ENCODE data around the gene TAPT1. TPM values are rescaled to one million over a fixed set of nuclear protein-coding genes. Genes with fewer than 3 reads are reported as not detected.
"Not testable (repeated sequence)": the region's sequence is repeated elsewhere in the genome, so short reads cannot be mapped to it uniquely, and the experiment has no call there.

TAPT1 gene
- polyA plus RNA-seq, 1 of the 3 experiments (the other 2 are of a cell fraction): 6.2 TPM

DNA sequence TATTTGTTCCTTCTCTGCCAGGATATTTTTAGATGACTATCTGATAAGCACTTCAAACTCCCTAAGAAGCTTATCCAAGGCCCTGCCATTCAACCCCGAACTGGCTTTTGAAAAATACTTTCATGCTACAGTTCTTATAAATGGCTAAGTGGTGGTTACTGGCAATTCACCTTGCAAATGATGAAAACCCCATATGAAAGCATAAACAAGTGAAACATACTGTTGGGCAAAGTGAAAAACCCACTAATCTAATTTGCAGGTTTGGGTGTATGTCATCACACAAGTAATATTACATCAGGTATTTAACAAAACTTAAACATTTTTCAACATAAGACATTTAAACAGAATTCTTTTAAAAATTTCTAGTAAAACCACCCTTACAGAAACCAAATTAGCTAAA is 31.1 kb downstream of the TAPT1 start:
- no peak for TF ChIP-seq EZH2phosphoT487 (IDR thresholded peaks at IDR 0.05; ENCODE audit: borderline replicate concordance, low read depth)
- TF ChIP-seq YY1 (IDR thresholded peaks at IDR 0.05; ENCODE audit: low read depth): no peak
- TF ChIP-seq RCOR1 (IDR thresholded peaks at IDR 0.05; ENCODE audit: low read length): no peak
- TF ChIP-seq FOSL2 (IDR thresholded peaks at IDR 0.05; ENCODE audit: borderline replicate concordance, low read depth): no peak
- TF ChIP-seq, protein P1, sequence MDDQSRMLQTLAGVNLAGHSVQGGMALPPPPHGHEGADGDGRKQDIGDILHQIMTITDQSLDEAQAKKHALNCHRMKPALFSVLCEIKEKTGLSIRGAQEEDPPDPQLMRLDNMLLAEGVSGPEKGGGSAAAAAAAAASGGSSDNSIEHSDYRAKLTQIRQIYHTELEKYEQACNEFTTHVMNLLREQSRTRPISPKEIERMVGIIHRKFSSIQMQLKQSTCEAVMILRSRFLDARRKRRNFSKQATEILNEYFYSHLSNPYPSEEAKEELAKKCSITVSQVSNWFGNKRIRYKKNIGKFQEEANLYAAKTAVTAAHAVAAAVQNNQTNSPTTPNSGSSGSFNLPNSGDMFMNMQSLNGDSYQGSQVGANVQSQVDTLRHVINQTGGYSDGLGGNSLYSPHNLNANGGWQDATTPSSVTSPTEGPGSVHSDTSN (IDR thresholded peaks at IDR 0.05): no peak
- no peak for TF ChIP-seq EP300 (IDR thresholded peaks at IDR 0.05; ENCODE audit: borderline replicate concordance in 1 of 2, low read depth in 1 of 2, low read length in 1 of 2)
- no peak for TF ChIP-seq GATA2 (CRISPR knock-in tag; IDR thresholded peaks at IDR 0.05)
- TF ChIP-seq, protein P2, sequence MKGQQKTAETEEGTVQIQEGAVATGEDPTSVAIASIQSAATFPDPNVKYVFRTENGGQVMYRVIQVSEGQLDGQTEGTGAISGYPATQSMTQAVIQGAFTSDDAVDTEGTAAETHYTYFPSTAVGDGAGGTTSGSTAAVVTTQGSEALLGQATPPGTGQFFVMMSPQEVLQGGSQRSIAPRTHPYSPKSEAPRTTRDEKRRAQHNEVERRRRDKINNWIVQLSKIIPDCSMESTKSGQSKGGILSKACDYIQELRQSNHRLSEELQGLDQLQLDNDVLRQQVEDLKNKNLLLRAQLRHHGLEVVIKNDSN (IDR thresholded peaks at IDR 0.05; ENCODE audit: borderline replicate concordance, low read depth): no peak
- no peak for TF ChIP-seq NFIC (IDR thresholded peaks at IDR 0.05; ENCODE audit: borderline replicate concordance)
- TF ChIP-seq TAF1 (IDR thresholded peaks at IDR 0.05; ENCODE audit: borderline replicate concordance, low read depth, low read length): no peak
- no peak for TF ChIP-seq GABPA (IDR thresholded peaks at IDR 0.05; ENCODE audit: low read depth)
- no peak for TF ChIP-seq FOXJ3 (CRISPR knock-in tag; IDR thresholded peaks at IDR 0.05)
- TF ChIP-seq ELF1 (IDR thresholded peaks at IDR 0.05): no peak
- TF ChIP-seq SIN3A (IDR thresholded peaks at IDR 0.05; ENCODE audit: borderline replicate concordance, low read depth, low read length): no peak
- TF ChIP-seq, protein P3, sequence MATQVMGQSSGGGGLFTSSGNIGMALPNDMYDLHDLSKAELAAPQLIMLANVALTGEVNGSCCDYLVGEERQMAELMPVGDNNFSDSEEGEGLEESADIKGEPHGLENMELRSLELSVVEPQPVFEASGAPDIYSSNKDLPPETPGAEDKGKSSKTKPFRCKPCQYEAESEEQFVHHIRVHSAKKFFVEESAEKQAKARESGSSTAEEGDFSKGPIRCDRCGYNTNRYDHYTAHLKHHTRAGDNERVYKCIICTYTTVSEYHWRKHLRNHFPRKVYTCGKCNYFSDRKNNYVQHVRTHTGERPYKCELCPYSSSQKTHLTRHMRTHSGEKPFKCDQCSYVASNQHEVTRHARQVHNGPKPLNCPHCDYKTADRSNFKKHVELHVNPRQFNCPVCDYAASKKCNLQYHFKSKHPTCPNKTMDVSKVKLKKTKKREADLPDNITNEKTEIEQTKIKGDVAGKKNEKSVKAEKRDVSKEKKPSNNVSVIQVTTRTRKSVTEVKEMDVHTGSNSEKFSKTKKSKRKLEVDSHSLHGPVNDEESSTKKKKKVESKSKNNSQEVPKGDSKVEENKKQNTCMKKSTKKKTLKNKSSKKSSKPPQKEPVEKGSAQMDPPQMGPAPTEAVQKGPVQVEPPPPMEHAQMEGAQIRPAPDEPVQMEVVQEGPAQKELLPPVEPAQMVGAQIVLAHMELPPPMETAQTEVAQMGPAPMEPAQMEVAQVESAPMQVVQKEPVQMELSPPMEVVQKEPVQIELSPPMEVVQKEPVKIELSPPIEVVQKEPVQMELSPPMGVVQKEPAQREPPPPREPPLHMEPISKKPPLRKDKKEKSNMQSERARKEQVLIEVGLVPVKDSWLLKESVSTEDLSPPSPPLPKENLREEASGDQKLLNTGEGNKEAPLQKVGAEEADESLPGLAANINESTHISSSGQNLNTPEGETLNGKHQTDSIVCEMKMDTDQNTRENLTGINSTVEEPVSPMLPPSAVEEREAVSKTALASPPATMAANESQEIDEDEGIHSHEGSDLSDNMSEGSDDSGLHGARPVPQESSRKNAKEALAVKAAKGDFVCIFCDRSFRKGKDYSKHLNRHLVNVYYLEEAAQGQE (IDR thresholded peaks at IDR 0.05; ENCODE audit: low read depth, low read length): no peak
- CTCF ChIA-PET: interaction anchor here (1.8 to 1.9 kb wide), 2 partner anchors 194 to 389 kb away, joined by 4 to 6 read pairs; no protein-coding TSS in a partner anchor

DNA sequence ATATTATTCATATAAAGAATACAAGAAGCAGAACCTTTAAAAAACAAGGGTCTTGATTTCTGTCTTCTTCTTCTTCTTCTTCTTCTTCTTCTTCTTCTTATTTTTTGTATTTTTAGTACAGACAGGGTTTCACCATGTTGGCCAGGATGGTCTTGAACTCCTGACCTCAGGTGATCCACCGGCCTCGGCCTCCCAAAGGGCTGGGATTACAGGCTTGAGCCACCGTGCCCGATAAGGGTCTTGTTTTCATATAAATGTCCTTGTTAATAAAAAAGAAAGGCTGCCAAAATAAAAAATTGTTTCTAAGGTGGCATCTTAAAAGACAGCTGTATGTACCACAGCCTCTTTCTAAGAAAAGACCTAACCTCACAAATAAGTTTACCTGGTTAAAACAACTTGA is 31.5 kb downstream of the TAPT1 start:
- H3K9me2 ChIP-seq; H3K4me2 ChIP-seq; H2AFZ ChIP-seq (ENCODE audit: low read depth); H3K9ac ChIP-seq; H3K27me3 ChIP-seq (ENCODE audit: insufficient read depth); DNase-seq; H3F3A ChIP-seq (replicated peaks; ENCODE audit: insufficient read depth); H3K9me3 ChIP-seq; H4K20me1 ChIP-seq (ENCODE audit: insufficient read depth); POLR2A ChIA-PET; H3K79me2 ChIP-seq (ENCODE audit: insufficient read depth); H3K4me3 ChIP-seq (ENCODE audit: low read depth in 2 of 2, low read length in 1 of 2); H3K27ac ChIP-seq (ENCODE audit: low read depth in 2 of 2, low read length in 1 of 2): not testable (repeated sequence)
- Histone ChIP-seq H3K4me1 (ENCODE audit: control insufficient read depth in 1 of 2, insufficient read depth in 2 of 2, low read depth in 1 of 2, low read length in 1 of 2) (peaks cover 2 to 12% of the 10 kb centered on the region in 2 experiments), H3K36me3 (replicated peaks in 1 of 2; ENCODE audit: control insufficient read depth in 1 of 2, insufficient read depth in 2 of 2, low read length in 1 of 2) (peaks cover 13 to 34% of the 10 kb centered on the region in 2 experiments)
- CTCF ChIA-PET: interaction anchor here (1.9 kb wide), 1 partner anchor 389 kb away, joined by 6 read pairs; no protein-coding TSS in a partner anchor
- 99% methylated on average over 4 of the region's 4 CpGs for WGBS (ENCODE audit: low lambda C conversion rate)

More for the DNA sequence above, 31.1 kb downstream of the TAPT1 start:
- Histone ChIP-seq H3K36me3 (replicated peaks in 1 of 2; ENCODE audit: control insufficient read depth in 1 of 2, insufficient read depth in 2 of 2, low read length in 1 of 2) (peaks cover 11 to 30% of the 10 kb centered on the region in 2 experiments), H3K4me2 (no peak overlapping the region), H3K27ac (ENCODE audit: low read depth in 2 of 2, low read length in 1 of 2) (no peak overlapping the region), H4K20me1 (ENCODE audit: insufficient read depth) (no peaks in the 10 kb centered on the region), H2AFZ (ENCODE audit: low read depth) (no peak overlapping the region), H3K4me3 (ENCODE audit: low read depth in 2 of 2, low read length in 1 of 2) (no peak overlapping the region), H3K79me2 (ENCODE audit: insufficient read depth) (no peaks in the 10 kb centered on the region; the same call in none of the 2 replicates), H3K9me2 (no peaks in the 10 kb centered on the region), H3F3A (replicated peaks; ENCODE audit: insufficient read depth) (no peaks in the 10 kb centered on the region), H3K9ac (no peak overlapping the region), H3K9me3 (no peaks in the 10 kb centered on the region), H3K4me1 (ENCODE audit: control insufficient read depth in 1 of 2, insufficient read depth in 2 of 2, low read depth in 1 of 2, low read length in 1 of 2) (peaks cover 2 to 12% of the 10 kb centered on the region in 2 experiments), H3K27me3 (ENCODE audit: insufficient read depth) (no peaks in the 10 kb centered on the region)
- no peak for DNase-seq
- POLR2A ChIA-PET: no interaction called here
- 88% methylated on average over 1 of the region's 1 CpG for WGBS (ENCODE audit: low lambda C conversion rate)
